H54 (cell line): ENCODE measurements around the gene NPPB.
A peak's percentile ranks its signal among the peaks of the same experiment; 100 is the strongest.

Experiments
- DNase-seq: peaks from one replicate; pipeline ENCODE4 v3.0.0; 2011; ENCODE audit warnings: low spot score, mixed read lengths; ENCODE audit not compliant: insufficient read length
- FAIRE-seq: peaks from 3 replicates; lab custom pipeline; 2011; peaks lifted over from hg19 to GRCh38; lab: Jason Lieb, UNC
- POLR2A ChIP-seq: IDR thresholded peaks from 2 replicates; pipeline ENCODE4 v1.6.1; 2011; ENCODE audit warnings: low read depth, mild to moderate bottlenecking, low read length

Gene NPPB

DNA sequence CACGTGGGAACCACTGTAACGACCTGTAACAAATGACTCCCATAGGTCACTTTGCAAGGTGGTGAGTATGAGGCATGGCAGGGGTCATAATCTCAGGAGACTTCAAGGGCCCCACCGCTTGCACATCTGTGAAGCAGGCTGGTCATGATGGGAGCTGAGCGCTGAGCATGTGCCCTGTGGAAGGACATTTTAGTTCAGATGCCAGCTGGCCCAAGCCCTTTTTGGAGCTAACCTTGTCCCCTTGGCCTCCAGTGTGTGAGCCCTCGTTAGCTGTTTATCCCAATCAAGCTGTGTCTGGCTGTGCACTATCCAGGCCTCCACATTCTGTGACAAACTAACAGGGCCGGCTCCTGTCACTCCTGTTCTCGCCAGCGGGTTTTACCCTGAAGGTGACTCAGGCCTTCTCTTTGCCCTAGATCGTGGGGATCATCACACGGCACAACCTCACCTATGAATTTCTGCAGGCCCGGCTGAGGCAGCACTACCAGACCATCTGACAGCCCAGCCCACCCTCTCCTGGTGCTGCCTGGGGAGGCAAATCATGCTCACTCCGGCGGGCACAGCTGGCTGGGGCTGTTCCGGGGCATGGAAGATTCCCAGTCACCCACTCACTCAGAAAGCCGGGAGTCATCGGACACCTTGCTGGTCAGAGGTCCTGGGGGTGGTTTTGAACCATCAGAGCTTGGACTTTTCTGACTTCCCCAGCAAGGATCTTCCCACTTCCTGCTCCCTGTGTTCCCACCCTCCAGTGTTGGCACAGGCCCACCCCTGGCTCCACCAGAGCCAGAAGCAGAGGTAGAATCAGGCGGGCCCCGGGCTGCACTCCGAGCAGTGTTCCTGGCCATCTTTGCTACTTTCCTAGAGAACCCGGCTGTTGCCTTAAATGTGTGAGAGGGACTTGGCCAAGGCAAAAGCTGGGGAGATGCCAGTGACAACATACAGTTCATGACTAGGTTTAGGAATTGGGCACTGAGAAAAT, 18.7 kb downstream of the NPPB start:
- DNase-seq = no peak

DNA sequence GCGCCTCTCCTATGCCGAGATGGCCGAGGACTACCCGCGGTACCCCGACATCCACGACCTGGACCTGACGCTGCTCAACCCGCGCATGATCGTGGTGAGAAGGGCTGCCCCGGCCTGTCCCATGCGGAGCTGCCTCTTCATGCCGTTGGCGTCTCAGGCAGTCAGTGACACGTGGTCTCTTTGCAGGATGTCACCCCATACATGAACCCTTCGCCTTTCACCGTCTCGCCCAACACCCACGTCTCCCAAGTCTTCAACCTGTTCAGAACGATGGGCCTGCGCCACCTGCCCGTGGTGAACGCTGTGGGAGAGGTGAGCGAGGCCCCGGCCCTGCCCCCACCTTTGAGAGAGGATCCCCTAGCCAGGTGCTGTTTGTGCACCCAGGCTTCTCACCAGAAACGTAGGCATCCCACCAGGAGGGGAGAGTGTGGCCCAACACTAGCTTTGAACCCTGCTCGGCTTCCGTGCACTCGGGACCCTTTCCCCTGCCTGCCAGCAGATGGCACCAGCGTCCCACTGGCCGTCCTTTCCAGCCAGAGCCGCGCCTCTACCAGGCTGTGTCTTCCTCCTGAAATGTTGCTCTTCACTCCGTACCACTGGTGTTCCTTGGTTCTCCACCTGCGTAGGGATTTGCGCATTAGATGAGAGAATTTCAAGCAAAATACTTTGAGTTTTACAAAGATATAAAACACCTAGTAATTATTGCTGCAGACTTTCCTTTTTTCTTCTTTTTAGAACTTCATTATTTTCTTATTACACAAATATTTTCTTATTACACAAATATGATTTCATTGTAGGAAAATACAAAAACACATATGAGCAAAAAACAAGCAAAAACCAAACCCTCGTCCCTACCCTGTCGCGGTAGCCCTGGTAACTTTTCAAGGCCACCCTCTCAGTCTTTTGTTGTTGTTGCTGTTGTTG, 20.1 kb downstream of the NPPB start:
- no peak for TF ChIP-seq POLR2A
- DNase-seq (peak; percentile 72), FAIRE-seq (no peak)

More for the DNA sequence above, 18.7 kb downstream of the NPPB start:
- no peak for TF ChIP-seq POLR2A
- no peak for FAIRE-seq

DNA sequence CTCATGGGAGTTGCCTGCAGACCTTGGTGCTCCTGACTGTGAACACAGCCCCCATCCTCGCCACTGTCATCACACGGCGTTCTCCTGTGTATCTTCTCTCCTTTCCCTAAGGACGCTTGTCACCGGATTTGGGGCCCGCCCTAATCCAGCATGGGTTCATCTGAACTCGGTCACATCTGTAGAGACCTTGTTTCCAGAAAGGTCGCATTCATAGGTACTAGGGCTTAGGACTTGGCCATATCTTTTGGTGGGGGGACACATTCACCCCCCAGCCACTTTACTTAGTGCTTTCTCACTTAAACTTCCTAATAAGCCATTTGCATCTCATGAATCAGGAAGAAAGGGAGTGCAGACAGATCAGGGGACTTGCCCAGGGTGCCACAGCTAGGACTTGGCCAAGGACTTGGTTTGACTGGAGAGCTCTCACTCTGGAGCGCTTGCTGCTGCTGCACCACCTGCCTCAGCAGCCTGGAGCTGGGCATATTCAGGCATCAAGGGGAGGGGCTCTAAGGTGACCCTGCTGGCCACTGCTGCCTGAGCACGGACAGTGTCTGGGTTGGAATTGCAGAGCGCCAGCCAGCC, 20.9 kb downstream of the NPPB start:
- no peak for TF ChIP-seq POLR2A
- FAIRE-seq (no peak), DNase-seq (no peak)

DNA sequence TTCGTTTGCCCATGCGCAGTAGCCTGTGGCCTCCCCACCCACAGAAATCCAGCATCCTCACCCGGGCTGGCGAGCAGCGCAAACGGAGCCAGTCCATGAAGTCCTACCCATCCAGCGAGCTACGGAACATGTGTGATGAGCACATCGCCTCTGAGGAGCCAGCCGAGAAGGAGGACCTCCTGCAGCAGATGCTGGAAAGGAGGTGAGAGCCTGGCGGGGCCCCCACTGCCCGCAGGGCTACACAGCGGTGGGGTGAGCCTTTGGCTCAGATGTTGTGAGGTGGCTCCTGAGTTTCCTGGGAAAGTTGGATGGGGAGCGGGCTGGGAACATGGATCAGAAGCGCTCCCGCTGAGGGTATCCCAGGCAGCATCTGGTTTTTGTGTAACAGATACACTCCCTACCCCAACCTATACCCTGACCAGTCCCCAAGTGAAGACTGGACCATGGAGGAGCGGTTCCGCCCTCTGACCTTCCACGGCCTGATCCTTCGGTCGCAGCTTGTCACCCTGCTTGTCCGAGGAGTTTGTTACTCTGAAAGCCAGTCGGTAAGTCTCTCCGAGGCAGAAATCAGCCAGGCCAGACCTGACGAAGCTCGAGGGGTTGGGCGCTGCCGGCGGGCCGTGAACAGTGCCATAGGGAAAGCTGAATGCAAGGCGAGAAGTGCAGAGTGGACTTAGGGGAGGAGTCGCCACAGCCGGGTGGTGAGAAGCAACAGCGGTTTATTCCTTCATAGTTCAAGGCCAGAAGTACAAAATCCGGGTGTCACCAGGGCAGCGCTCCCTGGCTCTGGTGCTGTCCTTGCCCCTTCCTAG, 21.6 kb downstream of the NPPB start:
- DNase-seq (no peak), FAIRE-seq (no peak)
- TF ChIP-seq POLR2A = no peak

DNA sequence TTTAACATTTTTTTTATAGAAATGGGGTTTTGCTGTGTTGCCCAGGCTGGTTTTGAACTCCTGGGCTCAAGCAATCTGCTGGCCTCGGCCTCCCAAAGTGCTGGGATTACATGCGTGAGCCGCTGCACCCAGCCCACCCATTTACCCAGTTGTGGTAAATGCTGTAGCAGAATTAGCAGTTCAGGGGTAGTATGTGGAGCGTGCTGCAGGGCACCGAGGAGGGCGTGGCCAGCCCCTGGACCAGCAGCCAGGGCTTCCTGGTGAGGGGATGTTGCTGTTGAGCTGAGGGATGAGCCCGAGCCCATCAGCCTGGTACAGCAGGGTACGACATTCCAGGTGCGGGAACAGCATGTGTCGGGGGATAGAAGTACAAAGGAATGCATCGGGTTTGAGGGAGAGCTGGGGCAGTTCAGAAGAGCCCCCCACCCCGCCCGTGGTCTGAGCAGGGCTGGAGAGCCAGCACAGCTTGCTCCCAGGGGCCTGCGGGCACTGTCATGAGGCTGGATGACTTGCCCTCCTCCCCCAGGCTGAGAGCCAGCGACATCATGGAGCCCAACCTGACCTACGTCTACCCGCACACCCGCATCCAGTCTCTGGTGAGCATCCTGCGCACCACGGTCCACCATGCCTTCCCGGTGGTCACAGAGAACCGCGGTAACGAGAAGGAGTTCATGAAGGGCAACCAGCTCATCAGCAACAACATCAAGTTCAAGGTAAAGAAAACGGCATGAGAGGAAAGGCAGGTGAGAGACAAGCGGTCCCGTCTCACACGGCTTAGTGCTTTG, 23.1 kb downstream of the NPPB start:
- FAIRE-seq (no peak), DNase-seq (no peak)
- TF ChIP-seq POLR2A = no peak

DNA sequence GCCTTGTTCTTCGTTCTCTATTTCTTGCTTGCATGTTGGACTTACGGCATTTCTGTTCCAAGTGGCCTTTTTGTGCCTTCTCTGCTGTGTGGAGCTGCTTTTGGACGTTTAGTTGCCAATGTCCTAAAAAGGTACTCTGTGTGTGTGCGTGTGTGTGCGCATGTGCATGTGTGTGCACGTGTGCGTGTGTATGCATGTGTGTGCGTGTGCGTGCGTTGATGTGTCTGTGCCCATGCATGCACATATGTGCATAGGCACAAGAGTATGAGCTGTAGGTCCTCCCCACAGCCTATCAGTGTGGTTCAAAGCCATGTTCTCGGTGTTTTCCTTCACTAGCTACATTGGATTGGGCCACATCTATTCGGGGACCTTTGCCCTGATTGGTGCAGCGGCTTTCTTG, 24.8 kb downstream of the NPPB start:
- TF ChIP-seq POLR2A = no peak
- FAIRE-seq = no peak
- no peak for DNase-seq

DNA sequence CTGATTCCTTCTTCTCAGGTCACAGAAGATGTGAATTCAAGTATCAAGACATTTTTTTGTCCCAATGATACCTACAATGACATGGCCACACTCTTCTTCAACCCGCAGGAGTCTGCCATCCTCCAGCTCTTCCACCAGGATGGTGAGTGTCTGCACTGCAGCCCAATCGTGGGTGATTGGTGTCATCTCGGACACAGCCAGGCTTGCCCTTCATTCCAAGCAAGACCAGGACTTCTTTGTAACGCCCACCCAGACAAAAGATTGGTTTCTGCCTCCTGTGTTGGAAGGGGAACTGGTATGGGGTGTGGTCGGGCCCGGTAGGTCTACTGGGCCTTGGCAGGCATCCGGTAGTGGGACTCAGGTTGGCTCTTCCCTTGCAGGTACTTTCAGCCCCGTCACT, 25.2 kb downstream of the NPPB start:
- DNase-seq (no peak), FAIRE-seq (no peak)
- TF ChIP-seq POLR2A = no peak

DNA sequence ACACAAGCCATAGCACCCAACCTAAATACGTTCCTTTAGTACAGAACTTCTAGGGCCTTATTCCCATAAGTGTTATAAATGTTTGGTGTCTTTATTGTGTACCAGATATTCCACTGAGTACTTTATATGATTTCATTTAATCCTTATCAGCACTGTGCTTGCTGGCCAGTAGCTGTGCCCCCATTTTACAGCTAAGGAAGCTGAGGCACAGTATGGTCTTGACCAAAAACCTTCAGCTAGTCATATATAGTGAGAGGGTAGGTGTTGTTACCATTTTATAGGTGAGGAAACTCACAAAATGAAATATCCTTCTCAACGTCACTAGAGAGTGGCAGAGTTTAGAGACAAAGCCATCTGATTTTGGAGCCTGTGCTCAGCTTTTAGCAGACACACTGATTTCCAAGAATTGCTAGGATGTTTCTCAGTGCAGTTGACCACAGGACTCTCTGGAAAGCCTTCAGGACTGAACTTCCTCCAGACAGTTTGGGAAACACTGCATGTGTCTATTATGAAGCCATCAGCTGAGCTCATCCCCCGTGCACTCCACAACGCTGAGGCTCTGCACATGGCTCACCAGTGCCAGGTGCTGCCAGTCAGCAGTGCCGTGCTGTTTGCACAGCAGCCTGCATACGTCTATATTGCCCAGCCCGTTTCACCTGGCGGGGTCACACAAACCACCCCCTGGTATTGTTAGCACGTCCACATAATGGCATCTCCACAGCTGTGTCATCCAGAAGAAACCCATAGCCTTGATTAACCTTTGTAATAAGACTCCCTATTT, 26.6 kb downstream of the NPPB start:
- TF ChIP-seq POLR2A = no peak
- DNase-seq (no peak), FAIRE-seq (no peak)

DNA sequence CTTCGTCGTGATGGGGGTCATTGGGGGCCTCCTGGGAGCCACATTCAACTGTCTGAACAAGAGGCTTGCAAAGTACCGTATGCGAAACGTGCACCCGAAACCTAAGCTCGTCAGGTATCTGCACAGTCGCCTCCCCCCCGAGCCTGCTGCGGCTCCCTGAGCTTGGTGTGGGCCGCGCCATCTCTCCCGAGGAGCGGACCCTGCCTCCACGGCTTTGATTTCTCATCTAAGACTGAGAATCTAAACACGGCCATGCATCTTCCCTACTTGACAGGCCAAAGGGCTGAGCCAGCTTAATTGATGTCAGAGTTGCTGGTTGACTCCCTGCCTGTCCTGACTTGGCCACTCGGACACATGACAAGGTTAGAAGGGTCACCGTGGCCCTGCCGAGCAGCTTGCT, 30.2 kb downstream of the NPPB start:
- no peak for DNase-seq
- no peak for TF ChIP-seq POLR2A
- no peak for FAIRE-seq

DNA sequence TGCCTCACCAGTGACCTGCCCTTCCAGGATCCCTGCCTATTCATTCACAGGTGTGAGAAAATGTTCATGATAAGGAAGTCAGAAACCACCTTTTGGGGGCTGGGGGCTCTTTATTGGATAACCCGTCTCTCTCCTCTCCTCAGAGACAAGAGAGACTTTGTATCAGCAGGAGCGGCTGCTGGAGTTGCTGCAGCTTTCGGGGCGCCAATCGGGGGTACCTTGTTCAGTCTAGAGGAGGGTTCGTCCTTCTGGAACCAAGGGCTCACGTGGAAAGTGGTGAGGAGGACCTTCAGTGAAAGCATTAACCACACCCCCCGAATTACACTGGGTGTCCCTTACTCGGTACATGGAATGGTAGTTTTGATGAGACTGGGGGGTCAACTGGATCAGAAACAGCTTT, 31.8 kb downstream of the NPPB start:
- no peak for DNase-seq
- no peak for TF ChIP-seq POLR2A
- no peak for FAIRE-seq

DNA sequence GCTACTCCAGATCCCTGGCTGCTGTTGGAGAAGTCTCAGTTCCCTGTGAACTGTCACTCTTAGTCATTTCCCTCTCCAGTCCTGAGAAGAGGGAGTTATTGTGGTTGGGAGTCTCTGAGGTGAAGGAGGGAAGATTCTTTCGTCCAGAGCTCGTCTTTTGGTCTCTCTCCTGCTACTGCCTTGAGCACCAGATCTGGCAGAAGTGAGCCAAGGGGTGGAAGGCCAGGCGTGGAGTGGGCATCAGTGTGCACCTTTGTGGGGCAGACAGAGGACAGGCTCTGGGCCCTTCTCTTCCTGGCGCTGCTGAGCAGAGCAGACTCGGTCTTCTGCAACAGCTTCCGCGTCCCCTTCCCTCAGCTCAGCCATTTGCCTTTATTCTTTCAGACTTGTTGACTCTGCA, 33.6 kb downstream of the NPPB start:
- FAIRE-seq = no peak

DNA sequence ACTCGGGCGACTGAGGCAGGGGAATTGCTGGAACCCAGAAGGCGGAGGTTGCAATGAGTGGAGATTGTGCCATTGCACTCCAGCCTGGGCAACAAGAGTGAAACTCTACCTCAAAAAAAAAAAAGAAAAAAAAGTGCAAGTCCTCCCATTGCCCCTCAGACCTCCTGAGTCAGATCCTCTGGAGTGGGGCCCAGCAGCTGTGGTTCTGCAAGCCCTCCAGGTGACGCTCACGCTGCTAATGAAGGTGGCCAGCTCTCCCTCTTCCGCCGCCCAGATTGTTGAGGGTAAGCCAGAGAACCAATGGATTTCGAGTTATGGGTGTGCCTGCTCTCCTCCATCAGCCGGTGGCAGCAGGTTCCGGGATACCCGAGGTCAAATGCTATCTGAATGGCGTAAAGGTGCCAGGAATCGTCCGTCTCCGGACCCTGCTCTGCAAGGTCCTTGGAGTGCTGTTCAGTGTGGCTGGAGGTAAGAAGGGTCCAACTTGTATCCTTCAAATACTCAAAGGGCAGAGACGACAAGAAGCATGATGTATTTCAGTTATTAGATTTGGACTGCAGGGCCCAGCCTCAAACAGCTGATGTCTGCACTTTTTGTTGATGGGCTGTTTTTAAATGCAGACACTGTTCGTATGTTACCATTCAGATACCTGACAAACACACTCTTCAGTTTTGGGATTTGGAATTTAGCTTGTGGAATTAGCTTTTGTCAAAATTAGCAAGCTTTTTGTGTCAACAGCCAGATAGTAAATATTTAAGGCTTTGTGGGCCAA, 35.2 kb downstream of the NPPB start:
- no peak for TF ChIP-seq POLR2A
- DNase-seq (no peak), FAIRE-seq (no peak)

More for the DNA sequence above, 33.6 kb downstream of the NPPB start:
- DNase-seq = no peak
- no peak for TF ChIP-seq POLR2A
